ENCODE results near the gene MSH5.

- no peak for TF ChIP-seq EP300 (IDR thresholded peaks at IDR 0.05)
- TF ChIP-seq, protein P1, sequence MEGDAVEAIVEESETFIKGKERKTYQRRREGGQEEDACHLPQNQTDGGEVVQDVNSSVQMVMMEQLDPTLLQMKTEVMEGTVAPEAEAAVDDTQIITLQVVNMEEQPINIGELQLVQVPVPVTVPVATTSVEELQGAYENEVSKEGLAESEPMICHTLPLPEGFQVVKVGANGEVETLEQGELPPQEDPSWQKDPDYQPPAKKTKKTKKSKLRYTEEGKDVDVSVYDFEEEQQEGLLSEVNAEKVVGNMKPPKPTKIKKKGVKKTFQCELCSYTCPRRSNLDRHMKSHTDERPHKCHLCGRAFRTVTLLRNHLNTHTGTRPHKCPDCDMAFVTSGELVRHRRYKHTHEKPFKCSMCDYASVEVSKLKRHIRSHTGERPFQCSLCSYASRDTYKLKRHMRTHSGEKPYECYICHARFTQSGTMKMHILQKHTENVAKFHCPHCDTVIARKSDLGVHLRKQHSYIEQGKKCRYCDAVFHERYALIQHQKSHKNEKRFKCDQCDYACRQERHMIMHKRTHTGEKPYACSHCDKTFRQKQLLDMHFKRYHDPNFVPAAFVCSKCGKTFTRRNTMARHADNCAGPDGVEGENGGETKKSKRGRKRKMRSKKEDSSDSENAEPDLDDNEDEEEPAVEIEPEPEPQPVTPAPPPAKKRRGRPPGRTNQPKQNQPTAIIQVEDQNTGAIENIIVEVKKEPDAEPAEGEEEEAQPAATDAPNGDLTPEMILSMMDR (IDR thresholded peaks at IDR 0.05): no peak
- no peak for TF ChIP-seq POLR2A (IDR thresholded peaks at IDR 0.05; ENCODE audit: low read depth)
Observed at GRCh38 chr6:31713465-31713864, 26.3 kb upstream of the MSH5 start.

Measured in esophagus muscularis mucosa (tissue), 4 donors.